ENCODE results near the gene TUBA4A. TPM values are rescaled to one million over a fixed set of nuclear protein-coding genes. Genes with fewer than 3 reads are reported as not detected.

The TUBA4A gene
- total and polyA plus RNA-seq, 7 donors: 47.1 to 109 (median 74.4) TPM

- Histone ChIP-seq H3K27ac (no peak overlapping the region), H3K36me3 (no peaks in the 10 kb centered on the region), H3K27me3 (no peaks in the 10 kb centered on the region), H3K4me1 (peaks cover 0 to 19% (median 16%) of the 10 kb centered on the region in 4 donors), H3K4me3 (no peak overlapping the region), H3K9me3 (no peaks in the 10 kb centered on the region)
- DNase-seq: no peak
- intact Hi-C loops (cut with DNase I): no loop called here
- 75 to 76% methylated on average over 2 of the region's 2 CpGs for WGBS, 2 donors
- TF ChIP-seq POLR2AphosphoS5 (IDR thresholded peaks at IDR 0.05): no peak
- TF ChIP-seq POLR2A (IDR thresholded peaks at IDR 0.05): no peak
- no peak for TF ChIP-seq CTCF (IDR thresholded peaks at IDR 0.05)
- no peak for TF ChIP-seq EP300 (IDR thresholded peaks at IDR 0.05)
Observed at GRCh38 chr2:219272995-219273394, 19.3 kb upstream of the TUBA4A start.

GRCh38 chr2:219272356-219272755, 18.6 kb upstream of the TUBA4A start:
- intact Hi-C loops (cut with DNase I): no loop called here
- 89% methylated on average over 4 of the region's 4 CpGs for WGBS, 2 donors

GRCh38 chr2:219271021-219271420, 17.3 kb upstream of the TUBA4A start:
- TF ChIP-seq POLR2A (IDR thresholded peaks at IDR 0.05) (no peak), CTCF (IDR thresholded peaks at IDR 0.05) (no peak), EP300 (IDR thresholded peaks at IDR 0.05) (no peak), POLR2AphosphoS5 (IDR thresholded peaks at IDR 0.05) (no peak)
- DNase-seq: no peak
- no peak overlapping the region for H3K27ac ChIP-seq
- 88 to 91% methylated on average over 2 of the region's 2 CpGs for WGBS, 2 donors
- H3K4me1 ChIP-seq: peaks cover 0 to 14% (median 11%) of the 10 kb centered on the region in 4 donors
- intact Hi-C loops (cut with DNase I): no loop called here
- no peaks in the 10 kb centered on the region for H3K9me3 ChIP-seq
- H3K27me3 ChIP-seq: no peaks in the 10 kb centered on the region
- no peaks in the 10 kb centered on the region for H3K36me3 ChIP-seq
- no peak overlapping the region for H3K4me3 ChIP-seq

More at GRCh38 chr2:219272356-219272755, 18.6 kb upstream of the TUBA4A start:
- Histone ChIP-seq H3K27ac (no peak overlapping the region), H3K9me3 (no peaks in the 10 kb centered on the region), H3K4me1 (peaks cover 0 to 14% (median 11%) of the 10 kb centered on the region in 4 donors), H3K27me3 (no peaks in the 10 kb centered on the region), H3K4me3 (no peak overlapping the region), H3K36me3 (no peaks in the 10 kb centered on the region)
- no peak for DNase-seq
- no peak for TF ChIP-seq POLR2A (IDR thresholded peaks at IDR 0.05)
- TF ChIP-seq POLR2AphosphoS5 (IDR thresholded peaks at IDR 0.05): no peak
- TF ChIP-seq CTCF (IDR thresholded peaks at IDR 0.05): no peak
- no peak for TF ChIP-seq EP300 (IDR thresholded peaks at IDR 0.05)

- H3K4me1 ChIP-seq: peaks cover 0 to 13% (median 11%) of the 10 kb centered on the region in 4 donors
- intact Hi-C loops (cut with DNase I): no loop called here
- no peaks in the 10 kb centered on the region for H3K27me3 ChIP-seq
- no peaks in the 10 kb centered on the region for H3K36me3 ChIP-seq
- no peaks in the 10 kb centered on the region for H3K9me3 ChIP-seq
- 62 to 79% methylated on average over 5 of the region's 5 CpGs for WGBS, 2 donors
- no peak for TF ChIP-seq POLR2A (IDR thresholded peaks at IDR 0.05)
- no peak for TF ChIP-seq CTCF (IDR thresholded peaks at IDR 0.05)
- TF ChIP-seq EP300 (IDR thresholded peaks at IDR 0.05): no peak
- TF ChIP-seq POLR2AphosphoS5 (IDR thresholded peaks at IDR 0.05): no peak
- no peak for DNase-seq
- no peak overlapping the region for H3K27ac ChIP-seq
- H3K4me3 ChIP-seq: no peak overlapping the region
Observed at GRCh38 chr2:219270055-219270372, 16.3 kb upstream of the TUBA4A start.

GRCh38 chr2:219269362-219270054, 15.8 kb upstream of the TUBA4A start:
- Histone ChIP-seq H3K4me1 (peaks cover 0 to 8% (median 6%) of the 10 kb centered on the region in 4 donors), H3K27ac (no peak overlapping the region), H3K9me3 (no peaks in the 10 kb centered on the region), H3K27me3 (no peaks in the 10 kb centered on the region), H3K4me3 (no peak overlapping the region), H3K36me3 (no peaks in the 10 kb centered on the region)
- WGBS, 2 donors: 38 to 68% methylated on average over 8 of the region's 8 CpGs
- intact Hi-C loops (cut with DNase I): loop anchor here (5.0 kb wide), 1 partner anchor 33 kb away; no protein-coding TSS in a partner anchor
- TF ChIP-seq EP300 (IDR thresholded peaks at IDR 0.05) (no peak), POLR2A (IDR thresholded peaks at IDR 0.05) (no peak), CTCF (IDR thresholded peaks at IDR 0.05) (no peak), POLR2AphosphoS5 (IDR thresholded peaks at IDR 0.05) (no peak)
- no peak for DNase-seq
